Loucy (cell line): Measurements from ENCODE around the gene IFITM5.

Experiments
- CTCF ChIP-seq: fragments of 200-600 bp; sonication (generic); conservative IDR thresholded peaks from 2 replicates; pipeline ENCODE4 v1.5.1; 2014; ENCODE audit warnings: mild to moderate bottlenecking, antibody characterized with exemption, low read length
- EZH2phosphoT487 ChIP-seq: fragments of 200-600 bp; IDR thresholded peaks from 2 replicates; pipeline ENCODE4 v1.6.1; 2018; ENCODE audit warnings: antibody characterized with exemption, mild to moderate bottlenecking, moderate library complexity, borderline replicate concordance

GRCh38 chr11:250740-251299 lies 48.5 kb downstream of the IFITM5 start:
- TF ChIP-seq EZH2phosphoT487, result no peak
- peak; percentile 81 for TF ChIP-seq CTCF
